H7 (cell line): Measurements from ENCODE around the gene DPP10. TPM values are rescaled to one million over a fixed set of nuclear protein-coding genes. Genes with fewer than 3 reads are reported as not detected.
"Not testable (repeated sequence)": the region's sequence is repeated elsewhere in the genome, so short reads cannot be mapped to it uniquely, and the experiment has no call there.

Source experiments
- DNase-seq: peaks from one replicate; pipeline ENCODE4 v3.0.0; 2012
- H3K27me3 ChIP-seq: 2 replicates; pipeline ENCODE4 v1.6.0; 2011; ENCODE audit warnings: mild to moderate bottlenecking, low read length; ENCODE audit not compliant: control insufficient read depth, insufficient read depth
- H3K36me3 ChIP-seq: replicated peaks from 2 replicates; pipeline ENCODE4 v1.5.1; 2011; ENCODE audit warnings: low read length; ENCODE audit not compliant: control insufficient read depth, insufficient read depth
- H3K4me3 ChIP-seq: 2 replicates; pipeline ENCODE4 v1.5.1; 2011; ENCODE audit warnings: low read depth, mild to moderate bottlenecking, control low read depth, low read length, moderate library complexity; ENCODE audit not compliant: insufficient read depth
- total RNA-seq: library from RNA; depleted of rRNA; stranded (reverse); fragments of >200 nt; shearing (Covaris generic); gene quantifications from 2 replicates; pipeline ENCODE4 v1.2.3, GENCODE V29; 2014; rRNA removed

DPP10 gene
- 15.6 and 19.3 TPM in 2 replicates for total RNA-seq

- no peaks in the 10 kb centered on the region for H3K27me3 ChIP-seq
- peak; percentile 10 for DNase-seq
- no peak within 1 kb of the TSS for H3K4me3 ChIP-seq
- H3K36me3 ChIP-seq = no peaks in the 10 kb centered on the region
Observed at GRCh38 chr2:114442510-114442909, at the start of gene DPP10. Gene DPP10, plus strand, starts transcription at chr2:114442641.

- no peak for DNase-seq
- no peaks in the 10 kb centered on the region for H3K36me3 ChIP-seq
- no peak overlapping the region for H3K4me3 ChIP-seq
- H3K27me3 ChIP-seq = no peaks in the 10 kb centered on the region
Observed at GRCh38 chr2:114400890-114401289, 41.6 kb upstream of the DPP10 start.

- DNase-seq = no peak
- H3K4me3 ChIP-seq = no peak overlapping the region
- H3K27me3 ChIP-seq = no peaks in the 10 kb centered on the region
- no peaks in the 10 kb centered on the region for H3K36me3 ChIP-seq
Observed at GRCh38 chr2:114405247-114406116, 37.0 kb upstream of the DPP10 start.

- no peaks in the 10 kb centered on the region for H3K27me3 ChIP-seq
- DNase-seq = no peak
- H3K36me3 ChIP-seq = no peaks in the 10 kb centered on the region
- H3K4me3 ChIP-seq = no peak overlapping the region
Observed at GRCh38 chr2:114406347-114406746, 36.1 kb upstream of the DPP10 start.

- not testable (repeated sequence) for H3K36me3 ChIP-seq, DNase-seq, H3K27me3 ChIP-seq, H3K4me3 ChIP-seq
Observed at GRCh38 chr2:114407353-114407752, 35.1 kb upstream of the DPP10 start.

- H3K4me3 ChIP-seq = no peak overlapping the region
- DNase-seq = peak; percentile 21
- H3K36me3 ChIP-seq = no peaks in the 10 kb centered on the region
- H3K27me3 ChIP-seq = no peaks in the 10 kb centered on the region
Observed at GRCh38 chr2:114421781-114422180, 20.7 kb upstream of the DPP10 start.

GRCh38 chr2:114424699-114425098 lies 17.7 kb upstream of the DPP10 start:
- Histone ChIP-seq H3K27me3 (no peaks in the 10 kb centered on the region), H3K36me3 (no peaks in the 10 kb centered on the region), H3K4me3 (no peak overlapping the region)
- no peak for DNase-seq

- Histone ChIP-seq H3K36me3 (no peaks in the 10 kb centered on the region), H3K4me3 (no peak overlapping the region), H3K27me3 (no peaks in the 10 kb centered on the region)
- DNase-seq = no peak
Observed at GRCh38 chr2:114426756-114427155, 15.7 kb upstream of the DPP10 start.

- no peak overlapping the region for H3K4me3 ChIP-seq
- H3K27me3 ChIP-seq = no peaks in the 10 kb centered on the region
- H3K36me3 ChIP-seq = no peaks in the 10 kb centered on the region
- no peak for DNase-seq
Observed at GRCh38 chr2:114436329-114436728, 6.1 kb upstream of the DPP10 start.

GRCh38 chr2:114446571-114446970 lies 4.1 kb downstream of the DPP10 start:
- H3K36me3 ChIP-seq = no peaks in the 10 kb centered on the region
- H3K4me3 ChIP-seq = no peak overlapping the region
- H3K27me3 ChIP-seq = no peaks in the 10 kb centered on the region
- DNase-seq = no peak

- no peaks in the 10 kb centered on the region for H3K36me3 ChIP-seq
- H3K27me3 ChIP-seq = no peaks in the 10 kb centered on the region
- no peak for DNase-seq
- no peak overlapping the region for H3K4me3 ChIP-seq
Observed at GRCh38 chr2:114450639-114451038, 8.2 kb downstream of the DPP10 start.

- H3K27me3 ChIP-seq = no peaks in the 10 kb centered on the region
- no peak overlapping the region for H3K4me3 ChIP-seq
- DNase-seq = no peak
- H3K36me3 ChIP-seq = no peaks in the 10 kb centered on the region
Observed at GRCh38 chr2:114456566-114456965, 14.1 kb downstream of the DPP10 start.

GRCh38 chr2:114457956-114458355 lies 15.5 kb downstream of the DPP10 start:
- DNase-seq = no peak
- H3K36me3 ChIP-seq = no peaks in the 10 kb centered on the region
- no peak overlapping the region for H3K4me3 ChIP-seq
- H3K27me3 ChIP-seq = no peaks in the 10 kb centered on the region

GRCh38 chr2:114461116-114461515 lies 18.7 kb downstream of the DPP10 start:
- no peaks in the 10 kb centered on the region for H3K27me3 ChIP-seq
- H3K36me3 ChIP-seq = no peaks in the 10 kb centered on the region
- H3K4me3 ChIP-seq = no peak overlapping the region
- no peak for DNase-seq

GRCh38 chr2:114464961-114465706 lies 22.7 kb downstream of the DPP10 start:
- no peaks in the 10 kb centered on the region for H3K36me3 ChIP-seq
- no peaks in the 10 kb centered on the region for H3K27me3 ChIP-seq
- H3K4me3 ChIP-seq = no peak overlapping the region
- no peak for DNase-seq
